Kidney (tissue), 14 donors: ENCODE data around the gene CCR6. TPM values are rescaled to one million over a fixed set of nuclear protein-coding genes. Genes with fewer than 3 reads are reported as not detected.

Experiments
- DNase-seq, 5 donors: peaks; one replicate each; pipeline ENCODE4 v3.0.0-alpha.2; 2013 to 2020
- FAIRE-seq: peaks from 2 replicates; lab custom pipeline; 2012; peaks lifted over from hg19 to GRCh38; lab: Jason Lieb, UNC
- H3K27ac ChIP-seq, 2 donors: one replicate each; pipeline ENCODE4 v1.7.0; 2013; ENCODE audit warnings: low read depth in 2 of 2, low read length in 2 of 2, inconsistent platforms in 1 of 2
- H3K27me3 ChIP-seq: one replicate; pipeline ENCODE4 v1.7.1; 2013; ENCODE audit warnings: low read length, inconsistent platforms; ENCODE audit not compliant: control insufficient read depth, insufficient read depth
- H3K36me3 ChIP-seq, 3 donors: one replicate each; pipeline versions ENCODE4 v1.7.0 to v1.7.1; 2013; ENCODE audit warnings: low read length in 3 of 3, control low read depth in 1 of 3, inconsistent platforms in 1 of 3; ENCODE audit not compliant: insufficient read depth in 3 of 3, control insufficient read depth in 2 of 3
- H3K4me1 ChIP-seq, 3 donors: one replicate each; pipeline versions ENCODE4 v1.7.0 to v1.7.1; 2013; ENCODE audit warnings: low read length in 3 of 3, inconsistent platforms in 1 of 3, low read depth in 1 of 3; ENCODE audit not compliant: control insufficient read depth in 2 of 3, insufficient read depth in 2 of 3
- H3K4me3 ChIP-seq, 3 donors: one replicate each; pipeline versions ENCODE4 v1.7.0 to v1.8.1; 2013; ENCODE audit warnings: low read length in 3 of 3, control low read depth in 1 of 3, inconsistent platforms in 1 of 3
- H3K9ac ChIP-seq, 3 donors: one replicate each; pipeline versions ENCODE4 v1.7.0 to v1.7.1; 2013; ENCODE audit warnings: low read length in 3 of 3, control low read depth in 1 of 3, inconsistent platforms in 1 of 3
- H3K9me3 ChIP-seq, 3 donors: one replicate each; pipeline versions ENCODE4 v1.7.0 to v1.7.1; 2013; ENCODE audit warnings: low read length in 3 of 3, control low read depth in 1 of 3, inconsistent platforms in 1 of 3; ENCODE audit not compliant: control insufficient read depth in 2 of 3, insufficient read depth in 1 of 3
- intact Hi-C: fragments of 100-400 bp; cut with DNase I; formaldehyde crosslinking; loops from one replicate; pipeline ENCODE4 v1.11.1; 2022
- polyA plus RNA-seq: library from polyadenylated mRNA; stranded (reverse); fragments of 350-450 nt; fragmentation: Illumina TruSeq; extraction: RNeasy Lipid Tissue Mini Kit (QIAGEN cat#74804); gene quantifications from one replicate; pipeline ENCODE4 v1.2.3, GENCODE V29; 2014; ENCODE audit warnings: low read depth, low replicate concordance; ENCODE audit not compliant: insufficient read depth
- total RNA-seq: library from RNA; stranded (reverse); fragmentation: NEBNext Ultra II Directional; extraction: Animal tissue kit (Norgen Biotek cat#: 25700); gene quantifications from one replicate; pipeline ENCODE4 v1.2.1, GENCODE V29; 2021
- TF ChIP-seq, protein P1 (sequence below): IDR thresholded peaks from 3 replicates; pipeline ENCODE4 v1.5.1; 2012; ENCODE audit warnings: mild to moderate bottlenecking, moderate library complexity, borderline replicate concordance; ENCODE audit not compliant: insufficient read depth; ENCODE audit errors: extremely low read depth
- donor health status: control.
- donor health status: control.
- donor health status: control.
- donor health status: control.
- donor health status: control.
- donor health status: DM: yes; HTN: yes; CAD: no.
- donor health status: Normal renal cell carcinoma (clear cell type).

CCR6 gene
- total and polyA plus RNA-seq, 2 donors from 2014 or later, result 0.43 to 0.54 TPM

DNA sequence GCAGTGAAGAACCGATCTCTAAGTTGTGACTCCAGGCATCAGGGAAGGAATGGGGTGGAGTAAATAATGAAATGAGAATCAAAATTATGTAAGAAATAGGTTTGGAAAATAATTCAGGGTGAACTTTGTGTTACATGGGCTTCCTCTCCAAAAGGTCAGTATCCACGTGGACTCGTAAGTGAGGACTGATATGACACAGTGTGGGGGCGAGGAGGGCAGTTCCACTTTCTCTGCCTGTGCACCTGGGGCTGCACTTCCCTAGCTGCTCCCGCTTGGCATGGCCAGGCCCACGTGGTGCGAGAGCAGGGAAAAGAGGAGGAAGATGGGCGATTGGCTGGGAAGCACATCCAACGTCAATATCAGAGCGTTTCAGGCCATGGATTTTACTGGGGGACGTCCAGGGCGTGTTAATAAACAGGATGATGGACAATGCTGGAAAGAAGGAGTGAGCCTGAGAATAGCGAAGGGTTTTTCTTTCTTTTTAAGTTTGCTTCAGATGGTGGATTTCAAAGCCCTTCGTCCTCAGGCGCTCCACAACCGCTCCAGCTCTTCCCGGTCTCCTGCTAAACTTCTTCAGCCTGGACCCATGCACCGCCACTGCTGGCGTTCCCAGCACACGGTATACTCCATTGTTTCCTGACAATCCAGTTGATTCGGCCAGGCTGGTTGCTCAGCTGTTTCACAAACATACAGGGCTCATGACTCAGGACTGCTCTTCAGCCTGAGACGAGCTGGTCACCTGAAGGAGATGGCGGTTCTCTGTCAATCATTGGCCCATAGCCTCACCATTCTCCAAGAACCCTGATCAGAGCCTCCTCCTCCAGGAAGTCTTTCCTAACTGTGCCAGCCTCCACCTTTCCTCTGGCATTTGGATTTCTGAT, 11.8 kb downstream of the CCR6 start:
- TF ChIP-seq, protein P1, sequence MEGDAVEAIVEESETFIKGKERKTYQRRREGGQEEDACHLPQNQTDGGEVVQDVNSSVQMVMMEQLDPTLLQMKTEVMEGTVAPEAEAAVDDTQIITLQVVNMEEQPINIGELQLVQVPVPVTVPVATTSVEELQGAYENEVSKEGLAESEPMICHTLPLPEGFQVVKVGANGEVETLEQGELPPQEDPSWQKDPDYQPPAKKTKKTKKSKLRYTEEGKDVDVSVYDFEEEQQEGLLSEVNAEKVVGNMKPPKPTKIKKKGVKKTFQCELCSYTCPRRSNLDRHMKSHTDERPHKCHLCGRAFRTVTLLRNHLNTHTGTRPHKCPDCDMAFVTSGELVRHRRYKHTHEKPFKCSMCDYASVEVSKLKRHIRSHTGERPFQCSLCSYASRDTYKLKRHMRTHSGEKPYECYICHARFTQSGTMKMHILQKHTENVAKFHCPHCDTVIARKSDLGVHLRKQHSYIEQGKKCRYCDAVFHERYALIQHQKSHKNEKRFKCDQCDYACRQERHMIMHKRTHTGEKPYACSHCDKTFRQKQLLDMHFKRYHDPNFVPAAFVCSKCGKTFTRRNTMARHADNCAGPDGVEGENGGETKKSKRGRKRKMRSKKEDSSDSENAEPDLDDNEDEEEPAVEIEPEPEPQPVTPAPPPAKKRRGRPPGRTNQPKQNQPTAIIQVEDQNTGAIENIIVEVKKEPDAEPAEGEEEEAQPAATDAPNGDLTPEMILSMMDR, result no peak

DNA sequence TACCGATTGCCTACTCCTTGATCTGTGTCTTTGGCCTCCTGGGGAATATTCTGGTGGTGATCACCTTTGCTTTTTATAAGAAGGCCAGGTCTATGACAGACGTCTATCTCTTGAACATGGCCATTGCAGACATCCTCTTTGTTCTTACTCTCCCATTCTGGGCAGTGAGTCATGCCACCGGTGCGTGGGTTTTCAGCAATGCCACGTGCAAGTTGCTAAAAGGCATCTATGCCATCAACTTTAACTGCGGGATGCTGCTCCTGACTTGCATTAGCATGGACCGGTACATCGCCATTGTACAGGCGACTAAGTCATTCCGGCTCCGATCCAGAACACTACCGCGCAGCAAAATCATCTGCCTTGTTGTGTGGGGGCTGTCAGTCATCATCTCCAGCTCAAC, 13.5 kb downstream of the CCR6 start:
- H3K9ac ChIP-seq, result no peak overlapping the region
- no peak overlapping the region for H3K27ac ChIP-seq
- TF ChIP-seq, protein P1, result no peak
- H3K4me3 ChIP-seq, result no peak overlapping the region
- H3K9me3 ChIP-seq, result no peaks in the 10 kb centered on the region
- no peaks in the 10 kb centered on the region for H3K27me3 ChIP-seq
- no peaks in the 10 kb centered on the region for H3K4me1 ChIP-seq
- H3K36me3 ChIP-seq, result no peaks in the 10 kb centered on the region
- DNase-seq (no peak), FAIRE-seq (no peak)
- intact Hi-C loops, result no loop called here

More for the DNA sequence above, 11.8 kb downstream of the CCR6 start:
- no peaks in the 10 kb centered on the region for H3K27me3 ChIP-seq
- no peak for DNase-seq
- no peak for FAIRE-seq
- intact Hi-C loops, result no loop called here
- no peaks in the 10 kb centered on the region for H3K36me3 ChIP-seq
- no peak overlapping the region for H3K9ac ChIP-seq
- H3K9me3 ChIP-seq, result no peaks in the 10 kb centered on the region
- no peak overlapping the region for H3K27ac ChIP-seq
- no peaks in the 10 kb centered on the region for H3K4me1 ChIP-seq
- H3K4me3 ChIP-seq, result no peak overlapping the region

DNA sequence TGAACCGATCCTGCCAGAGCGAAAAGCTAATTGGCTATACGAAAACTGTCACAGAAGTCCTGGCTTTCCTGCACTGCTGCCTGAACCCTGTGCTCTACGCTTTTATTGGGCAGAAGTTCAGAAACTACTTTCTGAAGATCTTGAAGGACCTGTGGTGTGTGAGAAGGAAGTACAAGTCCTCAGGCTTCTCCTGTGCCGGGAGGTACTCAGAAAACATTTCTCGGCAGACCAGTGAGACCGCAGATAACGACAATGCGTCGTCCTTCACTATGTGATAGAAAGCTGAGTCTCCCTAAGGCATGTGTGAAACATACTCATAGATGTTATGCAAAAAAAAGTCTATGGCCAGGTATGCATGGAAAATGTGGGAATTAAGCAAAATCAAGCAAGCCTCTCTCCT, 14.2 kb downstream of the CCR6 start:
- Histone ChIP-seq H3K36me3 (no peaks in the 10 kb centered on the region), H3K4me1 (no peaks in the 10 kb centered on the region), H3K9me3 (no peaks in the 10 kb centered on the region), H3K27ac (no peak overlapping the region), H3K9ac (no peak overlapping the region), H3K27me3 (no peaks in the 10 kb centered on the region), H3K4me3 (no peak overlapping the region)
- intact Hi-C loops, result no loop called here
- TF ChIP-seq, protein P1, result no peak
- DNase-seq, result no peak
- FAIRE-seq, result no peak
